ENCODE measurements around the gene ATOH1.

- no peak for TF ChIP-seq ZNF274 (IDR thresholded peaks at IDR 0.05; ENCODE audit: low read depth, low read length)
- no peak for TF ChIP-seq SUZ12 (IDR thresholded peaks at IDR 0.05; ENCODE audit: extremely low read depth, insufficient read depth, insufficient read length)
Measured at GRCh38 chr4:93835929-93836328, 7.4 kb downstream of the ATOH1 start.

Measured in NT2/D1 (cell line).